Measurements from ENCODE around the gene PYGO2. TPM values are rescaled to one million over a fixed set of nuclear protein-coding genes. Genes with fewer than 3 reads are reported as not detected.

The PYGO2 gene
- total and polyA plus RNA-seq, 2 of the 8 experiments (the other 6 are each of a cell fraction or from before 2014, with no cell fraction given): 31.0 to 31.6 TPM

GRCh38 chr1:154940651-154941194 lies 20.9 kb downstream of the PYGO2 start:
- Histone ChIP-seq H3K4me1 (replicated peaks in 1 of 4; ENCODE audit: control insufficient read depth in 3 of 4, insufficient read depth in 4 of 4, low read length in 3 of 4) (peaks cover 4 to 9% (median 6%) of the 10 kb centered on the region in 4 experiments; a peak in 6 of 7 replicates), H2BK12ac (ENCODE audit: low read depth, low read length) (no peak overlapping the region), H3K4me2 (ENCODE audit: insufficient read depth in 1 of 2, low read depth in 2 of 2, low read length in 2 of 2) (no peak overlapping the region), H3K79me1 (ENCODE audit: low read depth, low read length) (no peaks in the 10 kb centered on the region), H3K23me2 (ENCODE audit: low read depth, low read length) (peaks cover 12% of the 10 kb centered on the region), H2BK120ac (replicated peaks; ENCODE audit: low read depth, low read length) (no peak overlapping the region), H2BK15ac (ENCODE audit: low read length) (no peak overlapping the region), H2AK5ac (ENCODE audit: low read depth, low read length) (no peak overlapping the region; the same call in 1 of the 2 replicates), H2AFZ (ENCODE audit: low read length) (no peak overlapping the region), H3K56ac (replicated peaks; ENCODE audit: insufficient read length, low read depth, low read length) (no peak overlapping the region), H4K91ac (replicated peaks; ENCODE audit: insufficient read length, low read length) (no peak overlapping the region), H3K14ac (ENCODE audit: insufficient read length) (no peak overlapping the region), H3K27me3 (replicated peaks in 1 of 4; ENCODE audit: control insufficient read depth in 3 of 4, extremely low read depth in 1 of 4, insufficient read depth in 3 of 4, low read length in 3 of 4) (no peaks in the 10 kb centered on the region), H3K4ac (replicated peaks; ENCODE audit: insufficient read length, low read depth, low read length) (no peak overlapping the region), H4K20me1 (replicated peaks in 1 of 2; ENCODE audit: control insufficient read depth in 1 of 2, insufficient read depth in 2 of 2, low read length in 2 of 2) (no peaks in the 10 kb centered on the region), H4K8ac (ENCODE audit: extremely low read depth, insufficient read depth, low read length) (no peak overlapping the region), H2BK5ac (ENCODE audit: low read depth, low read length) (no peak overlapping the region), H3K36me3 (ENCODE audit: control insufficient read depth in 2 of 4, insufficient read depth in 4 of 4, low read length in 3 of 4) (no peaks in the 10 kb centered on the region), H3K23ac (ENCODE audit: insufficient read length) (no peak overlapping the region), H4K5ac (ENCODE audit: insufficient read length, low read depth, low read length) (no peak overlapping the region), H2BK20ac (ENCODE audit: low read length) (no peak overlapping the region), H3K4me3 (ENCODE audit: extremely low read depth in 1 of 4, insufficient read depth in 2 of 4, low read depth in 3 of 4, low read length in 4 of 4) (no peak overlapping the region), H3K9ac (replicated peaks in 1 of 4; ENCODE audit: extremely low read depth in 1 of 4, low read depth in 3 of 4, low read length in 3 of 4) (no peak overlapping the region), H3K27ac (ENCODE audit: low read depth, low read length) (no peak overlapping the region), H3K79me2 (ENCODE audit: control insufficient read depth in 1 of 2, insufficient read depth in 2 of 2, low read length in 2 of 2) (no peaks in the 10 kb centered on the region), H3K9me3 (ENCODE audit: insufficient read depth in 2 of 2, low read depth in 1 of 2, low read length in 1 of 2) (no peaks in the 10 kb centered on the region), H3K18ac (ENCODE audit: extremely low read depth, low read length) (no peak overlapping the region)
- 91% methylated on average over 8 of the region's 8 CpGs; no CpG with 5 or more reads in 1 of the 2 experiments for WGBS, 2 experiments (ENCODE audit: extremely low coverage in 1 of 2, insufficient coverage in 1 of 2, insufficient read length in 1 of 2, insufficient replicate concordance in 2 of 2, low coverage in 1 of 2, low lambda C conversion rate in 2 of 2, missing lambda C conversion rate in 1 of 2)
- no peak for FAIRE-seq
- no peak for TF ChIP-seq MAFK (IDR thresholded peaks at IDR 0.05; ENCODE audit: low read depth, low read length)
- TF ChIP-seq TAF1 (IDR thresholded peaks at IDR 0.05; ENCODE audit: low read depth, low read length): no peak
- TF ChIP-seq JUND (IDR thresholded peaks at IDR 0.05; ENCODE audit: low read length): no peak
- no peak for TF ChIP-seq SP2 (IDR thresholded peaks at IDR 0.05; ENCODE audit: low read length)
- no peak for TF ChIP-seq JUN (IDR thresholded peaks at IDR 0.05; ENCODE audit: low read depth, low read length)
- no peak for TF ChIP-seq BCL11A (IDR thresholded peaks at IDR 0.05; ENCODE audit: low read depth in 2 of 2, low read length in 2 of 2)
- CTCF ChIA-PET (ENCODE audit: partially characterized antibody): interaction anchor here (0.7 to 1.4 kb wide), 8 partner anchors 20 to 292 kb away, joined by 3 to 5 read pairs (median 3); partner anchors contain the start of gene EFNA4
- POLR2A ChIA-PET (ENCODE audit: partially characterized antibody): interaction anchor here (0.6 to 1.4 kb wide), 5 partner anchors 9 to 53 kb away, joined by 3 to 7 read pairs (median 3); partner anchors contain the start of genes LENEP, PBXIP1 and SHC1
- DNase-seq (ENCODE audit: low read depth in 1 of 2, low spot score in 2 of 2): no peak

Measured in H1 (cell line).